Measurements from ENCODE around the gene NUP42.

Gene NUP42

GRCh38 chr7:23247603-23248335, 65.9 kb downstream of the NUP42 start:
- H3K4me3 ChIP-seq (ENCODE audit: low read depth, low read length) = peak overlapping the region; percentile 86
- peaks cover 35% of the 10 kb centered on the region for H3K36me3 ChIP-seq (ENCODE audit: insufficient read depth, low read length)
- peak overlapping the region; percentile 98 for H2AFZ ChIP-seq (ENCODE audit: low read length, unreplicated experiment)
- H3K27me3 ChIP-seq (ENCODE audit: insufficient read depth, low read length) = no peaks in the 10 kb centered on the region
- peaks cover 22% of the 10 kb centered on the region for H3K79me2 ChIP-seq (ENCODE audit: control insufficient read depth, insufficient read depth, low read length, unreplicated experiment)
- peak overlapping the region; percentile 68 for H3K27ac ChIP-seq (ENCODE audit: low read depth, low read length)
- peaks cover 9% of the 10 kb centered on the region for H3K4me1 ChIP-seq (ENCODE audit: control insufficient read depth, insufficient read depth, low read length, unreplicated experiment)

GRCh38 chr7:23249486-23249885, 67.6 kb downstream of the NUP42 start:
- no peak overlapping the region for H2AFZ ChIP-seq (ENCODE audit: low read length, unreplicated experiment)
- no peak overlapping the region for H3K27ac ChIP-seq (ENCODE audit: low read depth, low read length)
- no peak overlapping the region for H3K4me3 ChIP-seq (ENCODE audit: low read depth, low read length)
- H3K36me3 ChIP-seq (ENCODE audit: insufficient read depth, low read length) = peaks cover 50% of the 10 kb centered on the region
- peaks cover 22% of the 10 kb centered on the region for H3K79me2 ChIP-seq (ENCODE audit: control insufficient read depth, insufficient read depth, low read length, unreplicated experiment)
- peaks cover 5% of the 10 kb centered on the region for H3K4me1 ChIP-seq (ENCODE audit: control insufficient read depth, insufficient read depth, low read length, unreplicated experiment)
- no peaks in the 10 kb centered on the region for H3K27me3 ChIP-seq (ENCODE audit: insufficient read depth, low read length)
